ENCODE data around the gene RAD18.

- TF ChIP-seq CTCF (IDR thresholded peaks at IDR 0.05 in 8 of 11, conservative IDR thresholded peaks at IDR 0.05 in 3 of 11) (no peak), POLR2A (IDR thresholded peaks at IDR 0.05) (no peak), POLR2AphosphoS5 (IDR thresholded peaks at IDR 0.05) (no peak)
Observed at GRCh38 chr3:8911781-8912180, 51.5 kb downstream of the RAD18 start.

All from spleen (tissue), 7 donors.